OCI-M2 (cell line): ENCODE results near the gene CRELD2.

ENCODE experiments used
- DNase-seq: peaks from one replicate; lab custom pipeline; 2025; ENCODE audit not compliant: unreplicated experiment; lab: John Stamatoyannopoulos, UW

CRELD2 gene

GRCh38 chr22:49917974-49918910 lies at the start of gene CRELD2, which contains the start of gene ALG12:
CRELD2 (plus strand) TSS chr22:49918634; CDS start chr22:49918770, 136 bp downstream.
ALG12 (minus strand) TSS chr22:49918438; CDS start chr22:49913765, 4,673 bp downstream.
- DNase-seq: peak; percentile 44

- DNase-seq: no peak
Measured at GRCh38 chr22:49869086-49869830, 49.2 kb upstream of the CRELD2 start.

GRCh38 chr22:49869845-49870712 lies 48.4 kb upstream of the CRELD2 start:
- no peak for DNase-seq

- no peak for DNase-seq
Measured at GRCh38 chr22:49871482-49871881, 47.0 kb upstream of the CRELD2 start.

GRCh38 chr22:49872347-49872746 lies 46.1 kb upstream of the CRELD2 start:
- DNase-seq: no peak

- no peak for DNase-seq
Measured at GRCh38 chr22:49873228-49873940, 45.0 kb upstream of the CRELD2 start.

GRCh38 chr22:49877642-49878041 lies 40.8 kb upstream of the CRELD2 start:
- no peak for DNase-seq

- no peak for DNase-seq
Measured at GRCh38 chr22:49878206-49878605, 40.2 kb upstream of the CRELD2 start.

- DNase-seq: no peak
Measured at GRCh38 chr22:49879871-49880270, 38.6 kb upstream of the CRELD2 start.

GRCh38 chr22:49880281-49880680 lies 38.2 kb upstream of the CRELD2 start:
- DNase-seq: no peak

GRCh38 chr22:49881856-49882255 lies 36.6 kb upstream of the CRELD2 start:
- DNase-seq: no peak

- DNase-seq: no peak
Measured at GRCh38 chr22:49882519-49883293, 35.7 kb upstream of the CRELD2 start.

- no peak for DNase-seq
Measured at GRCh38 chr22:49883294-49883640, 35.2 kb upstream of the CRELD2 start.

GRCh38 chr22:49884075-49884474 lies 34.4 kb upstream of the CRELD2 start:
- no peak for DNase-seq

GRCh38 chr22:49884503-49885260 lies 33.8 kb upstream of the CRELD2 start:
- no peak for DNase-seq

- no peak for DNase-seq
Measured at GRCh38 chr22:49885281-49885680, 33.2 kb upstream of the CRELD2 start.

- DNase-seq: no peak
Measured at GRCh38 chr22:49885881-49886280, 32.6 kb upstream of the CRELD2 start.

GRCh38 chr22:49886346-49887063 lies 31.9 kb upstream of the CRELD2 start:
- no peak for DNase-seq
